ENCODE results near the gene SCUBE2.

Gene SCUBE2

GRCh38 chr11:9038541-9038940 is 52.9 kb downstream of the SCUBE2 start (continued):
- no peak for TF ChIP-seq ZBTB49 (tag by site-specific recombination; IDR thresholded peaks at IDR 0.05; ENCODE audit: low read depth)

GRCh38 chr11:9037963-9038362 is 53.4 kb downstream of the SCUBE2 start:
- Histone ChIP-seq H3K36me3 (ENCODE audit: control insufficient read depth in 2 of 2, insufficient read depth in 1 of 2, low read length in 2 of 2) (no peaks in the 10 kb centered on the region), H3K27ac (ENCODE audit: extremely low read depth, low read depth, low read length) (no peak overlapping the region), H3K4me1 (ENCODE audit: control insufficient read depth, insufficient read depth, low read length) (no peaks in the 10 kb centered on the region), H3K9me3 (ENCODE audit: control insufficient read depth, insufficient read depth, low read depth, low read length) (no peaks in the 10 kb centered on the region), H3K4me3 (ENCODE audit: low read depth, low read length) (no peak overlapping the region)
- ChIA-PET CTCF (interaction anchor here (1.1 to 3.8 kb wide), 2 partner anchors 9 to 22 kb away, joined by 3 to 19 read pairs; no protein-coding TSS in a partner anchor), POLR2A (no interaction called here)
- TF ChIP-seq GLIS2 (tag by site-specific recombination; IDR thresholded peaks at IDR 0.05) (no peak), ZNF747 (tag by site-specific recombination; IDR thresholded peaks at IDR 0.05) (no peak), ZNF239 (tag by site-specific recombination; IDR thresholded peaks at IDR 0.05) (no peak), ZNF223 (tag by site-specific recombination; IDR thresholded peaks at IDR 0.05) (no peak), BCL6B (tag by site-specific recombination; IDR thresholded peaks at IDR 0.05) (no peak), ZNF114 (tag by site-specific recombination; IDR thresholded peaks at IDR 0.05) (no peak), KLF10 (tag by site-specific recombination; IDR thresholded peaks at IDR 0.05) (no peak), ZNF133 (tag by site-specific recombination; IDR thresholded peaks at IDR 0.05) (no peak), ZNF670 (tag by site-specific recombination; IDR thresholded peaks at IDR 0.05; ENCODE audit: low read depth) (no peak), BCL11A (tag by site-specific recombination; IDR thresholded peaks at IDR 0.05; ENCODE audit: low read depth) (no peak), KLF1 (tag by site-specific recombination; IDR thresholded peaks at IDR 0.05) (no peak), ZNF704 (tag by site-specific recombination; IDR thresholded peaks at IDR 0.05) (no peak), ZFP3 (tag by site-specific recombination; IDR thresholded peaks at IDR 0.05; ENCODE audit: low read depth) (no peak)

GRCh38 chr11:9037046-9037780 is 54.2 kb downstream of the SCUBE2 start:
- TF ChIP-seq ZNF580 (tag by site-specific recombination; IDR thresholded peaks at IDR 0.05) (no peak), ZNF664 (tag by site-specific recombination; IDR thresholded peaks at IDR 0.05) (no peak), ZBTB26 (tag by site-specific recombination; optimal IDR thresholded peaks at IDR 0.05) (no peak), ZNF544 (tag by site-specific recombination; IDR thresholded peaks at IDR 0.05) (no peak)
- POLR2A ChIA-PET: interaction anchor here (0.6 kb wide), 1 partner anchor 8 kb away, joined by 3 read pairs; no protein-coding TSS in a partner anchor
- H3K4me1 ChIP-seq (ENCODE audit: control insufficient read depth, insufficient read depth, low read length): no peaks in the 10 kb centered on the region

More at GRCh38 chr11:9037046-9037780, 54.2 kb downstream of the SCUBE2 start:
- CTCF ChIA-PET: interaction anchor here (0.9 to 3.8 kb wide), 5 partner anchors 9 to 101 kb away, joined by 3 to 19 read pairs (median 3); no protein-coding TSS in a partner anchor
- Histone ChIP-seq H3K4me3 (ENCODE audit: low read depth, low read length) (no peak overlapping the region), H3K36me3 (ENCODE audit: control insufficient read depth in 2 of 2, insufficient read depth in 1 of 2, low read length in 2 of 2) (no peaks in the 10 kb centered on the region), H3K9me3 (ENCODE audit: control insufficient read depth, insufficient read depth, low read depth, low read length) (no peaks in the 10 kb centered on the region), H3K27ac (ENCODE audit: extremely low read depth, low read depth, low read length) (no peak overlapping the region)
